ENCODE results near the gene FN1.
"Not testable (repeated sequence)": the region's sequence is repeated elsewhere in the genome, so short reads cannot be mapped to it uniquely, and the experiment has no call there.

The FN1 gene

DNA sequence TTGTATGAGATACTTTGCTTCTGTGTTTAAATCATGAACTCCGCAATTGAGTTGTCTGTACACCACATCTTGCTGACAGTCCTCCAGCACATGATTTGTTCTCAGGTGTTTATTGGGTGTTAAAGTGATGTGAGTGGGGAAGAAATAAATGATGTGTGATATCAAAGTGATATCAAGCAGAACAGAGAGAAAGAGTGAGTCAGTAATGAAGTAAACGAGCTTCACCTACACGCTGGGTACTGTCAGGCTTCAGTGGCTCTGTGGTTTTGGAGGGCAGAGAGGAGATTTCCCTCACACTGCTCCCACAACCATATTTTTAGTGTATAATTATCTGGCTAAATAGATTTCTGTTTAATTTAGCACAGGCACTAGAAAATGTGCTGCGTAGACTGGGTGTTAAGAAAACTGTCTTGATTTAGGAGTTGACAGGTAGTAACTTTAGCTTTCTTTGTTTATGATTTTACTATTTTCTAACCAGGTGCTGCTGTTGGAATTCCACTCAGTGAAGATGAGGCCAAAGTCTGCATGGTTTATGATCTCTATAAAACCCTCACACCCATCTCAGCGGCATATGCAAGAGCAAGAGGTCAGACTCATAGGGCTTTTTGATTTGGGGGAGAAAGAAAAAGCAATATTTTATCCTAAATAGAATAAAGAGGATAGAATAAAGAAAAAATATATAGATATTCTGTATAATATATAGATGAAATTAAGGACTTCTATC, 102.8 kb downstream of the FN1 start:
- DNase-seq (ENCODE audit: low spot score) = peak; percentile 12

DNA sequence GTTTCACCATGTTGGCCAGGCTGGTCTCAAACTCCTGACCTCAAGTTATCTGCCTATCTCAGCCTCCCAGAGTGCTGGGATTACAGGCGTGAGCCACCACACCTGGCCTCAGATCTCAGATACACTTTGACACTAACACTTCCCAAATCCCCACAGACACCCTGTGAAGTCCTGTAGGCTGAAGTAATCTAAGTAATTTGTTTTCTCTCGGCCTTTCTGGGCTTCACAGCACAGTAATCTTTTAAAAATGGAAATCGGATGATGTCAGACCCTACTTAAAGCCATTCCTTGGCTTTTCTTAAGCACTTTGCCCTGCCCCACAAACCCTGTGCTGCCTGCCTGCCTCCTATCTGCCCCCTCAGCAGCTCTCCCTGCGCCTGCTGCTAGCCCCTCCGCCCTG, 107.8 kb downstream of the FN1 start:
- no peak for DNase-seq (ENCODE audit: low spot score)

DNA sequence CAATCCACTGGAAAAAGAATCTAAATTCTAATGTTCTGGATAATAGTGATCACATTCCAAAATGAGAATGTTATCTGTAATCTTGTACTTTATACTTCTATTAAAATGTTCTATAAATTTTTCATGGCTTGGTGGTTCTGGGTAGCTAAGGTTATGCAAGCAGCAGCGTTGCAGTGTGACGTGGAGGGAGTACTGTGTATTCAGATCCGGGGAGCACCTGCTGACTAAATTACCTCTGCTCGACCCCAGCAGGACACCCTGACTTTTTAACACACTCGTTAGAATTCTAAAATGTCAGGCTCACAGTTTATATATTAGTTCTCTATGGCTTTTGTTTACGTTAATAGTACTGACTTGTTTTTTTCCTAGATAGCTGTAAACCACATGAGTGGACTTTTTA, 111.1 kb downstream of the FN1 start:
- DNase-seq (ENCODE audit: low spot score) = no peak

DNA sequence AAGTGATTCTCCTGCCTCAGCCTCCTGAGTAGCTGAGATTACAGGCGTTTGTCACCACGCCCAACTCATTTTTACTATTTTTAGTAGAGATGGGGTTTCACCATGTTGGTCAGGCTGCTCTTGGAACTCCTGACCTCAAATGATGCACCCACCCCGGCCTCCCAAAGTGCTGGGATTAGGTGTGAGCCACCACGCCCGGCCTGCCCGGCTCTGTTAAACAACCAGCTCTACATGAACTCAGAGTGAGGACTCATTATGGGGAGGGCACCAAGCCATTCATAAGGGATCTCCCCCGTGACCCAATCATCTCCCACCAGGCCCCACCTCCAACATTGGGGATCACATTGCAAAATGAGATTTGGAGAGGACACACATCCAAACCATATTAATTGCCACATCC, 115.2 kb downstream of the FN1 start:
- no peak for DNase-seq (ENCODE audit: low spot score)

DNA sequence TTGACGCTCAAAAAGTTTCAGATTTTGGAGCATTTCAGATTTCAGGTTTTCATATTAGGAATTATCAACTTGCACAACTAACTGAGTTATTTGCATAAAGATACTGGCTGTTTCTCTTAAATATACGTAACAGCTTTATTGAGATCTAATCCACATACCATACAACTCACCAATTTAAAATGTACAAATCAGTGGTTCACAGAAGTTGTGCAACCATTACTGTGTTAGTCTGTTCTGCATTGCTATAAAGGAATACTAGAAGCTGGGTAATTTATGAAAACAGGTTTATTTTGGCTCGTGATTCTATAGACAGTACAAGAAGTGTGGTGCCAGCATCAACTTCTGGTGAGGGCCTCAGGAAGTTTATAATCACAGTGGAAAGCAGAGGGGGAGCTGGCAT, 115.8 kb downstream of the FN1 start:
- DNase-seq (ENCODE audit: low spot score) = no peak

- no peak for DNase-seq (ENCODE audit: low spot score)
Measured at GRCh38 chr2:215319500-215319899, 116.4 kb downstream of the FN1 start.

DNA sequence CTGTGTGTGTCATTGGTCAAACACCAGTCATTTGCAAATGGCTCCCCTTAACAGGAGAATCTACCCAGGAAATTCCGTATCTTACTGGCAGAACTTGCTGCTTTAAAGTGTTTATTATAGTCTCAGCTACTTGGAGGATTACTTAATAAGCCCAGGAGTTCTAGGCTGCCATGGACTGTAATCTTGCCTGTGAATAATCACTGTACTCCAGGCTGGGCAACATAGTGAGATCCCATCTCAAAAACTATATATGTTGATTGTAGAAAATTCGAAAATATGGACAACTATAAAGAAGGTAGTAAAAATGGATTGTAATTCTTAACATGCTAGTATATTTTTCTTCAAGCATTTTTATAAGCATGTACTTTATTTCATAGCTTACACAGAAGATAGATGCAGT, 119.5 kb downstream of the FN1 start:
- no peak for DNase-seq (ENCODE audit: low spot score)

- DNase-seq (ENCODE audit: low spot score) = no peak
Measured at GRCh38 chr2:215315301-215315700, 120.6 kb downstream of the FN1 start.

DNA sequence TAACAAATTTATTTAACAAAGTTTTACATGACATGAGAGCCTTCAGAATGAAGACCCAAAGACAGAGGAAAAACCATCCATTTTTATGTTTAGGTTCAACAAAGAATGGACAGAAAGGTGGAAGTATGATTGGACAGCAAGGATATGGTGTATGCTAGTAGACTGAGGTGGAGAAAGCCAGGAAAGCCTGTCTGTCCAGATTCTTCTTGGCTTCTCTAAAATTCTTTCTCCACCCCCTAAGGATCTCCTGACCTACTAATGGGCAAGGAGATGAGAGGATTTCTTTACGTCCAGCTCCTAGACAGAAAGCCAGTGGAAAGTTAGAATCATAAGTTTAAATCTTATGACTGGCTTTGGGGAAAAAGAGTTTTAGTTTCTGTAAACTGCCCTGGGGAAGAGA, 121.0 kb downstream of the FN1 start:
- no peak for DNase-seq (ENCODE audit: low spot score)

DNA sequence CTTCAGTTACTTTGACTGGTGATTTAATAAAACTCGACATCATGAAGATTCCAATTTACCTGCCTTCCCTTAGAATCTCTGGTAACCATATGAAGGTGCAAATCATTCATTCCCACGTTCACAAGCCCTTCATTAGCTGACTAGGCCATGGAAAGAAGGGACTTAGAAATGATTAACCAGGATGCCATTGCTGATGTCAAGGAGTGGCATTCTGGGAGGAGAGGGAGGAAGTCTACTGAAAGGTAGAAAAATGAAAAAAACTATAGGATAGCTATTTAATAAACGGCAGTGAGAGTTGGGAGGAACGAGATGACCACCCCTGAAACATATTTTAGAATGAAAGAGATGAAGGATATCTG, 122.6 kb downstream of the FN1 start:
- no peak for DNase-seq (ENCODE audit: low spot score)

DNA sequence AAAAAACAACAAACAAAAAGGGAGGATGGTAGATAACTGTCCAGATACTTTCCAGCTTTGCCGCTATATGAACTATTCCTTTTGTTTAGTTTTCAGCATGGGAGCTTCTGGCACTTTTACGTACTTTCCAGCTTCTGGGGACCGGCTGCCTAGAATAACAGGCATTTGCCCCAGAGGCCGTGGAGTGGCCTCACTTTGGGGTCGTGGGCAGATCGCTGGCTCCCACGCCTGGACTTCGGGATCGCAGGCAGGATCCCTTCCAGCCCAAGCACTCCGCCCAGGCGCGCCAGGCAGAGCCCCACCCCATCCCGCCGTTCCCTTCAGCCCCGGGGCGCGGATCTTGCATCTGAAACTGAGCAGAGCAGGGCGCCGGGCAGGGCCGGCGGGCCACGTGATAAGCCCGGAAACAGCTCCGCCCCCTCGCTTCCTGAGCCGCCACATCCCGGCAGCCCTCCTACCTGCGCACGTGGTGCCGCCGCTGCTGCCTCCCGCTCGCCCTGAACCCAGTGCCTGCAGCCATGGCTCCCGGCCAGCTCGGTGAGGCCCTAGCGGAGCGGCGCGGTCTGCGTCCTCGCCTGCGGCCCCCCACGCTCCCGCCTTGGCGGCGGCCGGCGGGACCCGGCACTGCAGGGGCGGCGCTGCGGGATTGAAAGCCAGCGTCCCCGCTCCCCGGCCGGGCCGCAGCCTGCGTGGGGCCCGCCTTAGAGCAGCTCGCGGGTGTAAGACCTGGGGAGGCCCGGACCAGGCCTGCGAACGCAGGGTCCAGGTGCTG, 124.1 kb downstream of the FN1 start, which contains the start of gene ATIC:
Gene ATIC, plus strand, starts transcription at position 435 of the 772 bp plus-strand sequence. Its CDS starts 84 bp downstream, at position 519.
- DNase-seq (ENCODE audit: low spot score) = peak; percentile 90

DNA sequence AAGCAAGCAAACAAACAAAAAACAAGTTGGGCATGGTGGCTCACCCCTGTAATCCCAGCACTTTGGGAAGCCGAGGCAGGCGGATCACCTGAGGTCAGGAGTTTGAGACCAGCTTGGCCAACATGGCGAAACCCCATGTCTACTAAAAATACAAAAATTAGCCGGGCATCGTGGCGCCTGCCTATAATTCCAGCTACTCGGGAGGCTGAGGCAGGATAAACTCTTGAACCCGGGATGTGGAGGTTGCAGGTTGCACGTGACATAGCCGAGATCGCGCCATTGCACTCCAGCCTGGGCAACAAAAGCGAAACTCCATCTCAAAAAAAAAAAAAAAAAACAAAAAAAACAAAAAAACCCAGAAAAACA, 124.6 kb downstream of the FN1 start:
- not testable (repeated sequence) for DNase-seq (ENCODE audit: low spot score)

Measured in germinal center (tissue), 1 donor.